SK-N-SH (cell line): ENCODE data around the gene SORCS3. TPM values are rescaled to one million over a fixed set of nuclear protein-coding genes. Genes with fewer than 3 reads are reported as not detected.

Experiments used
- CTCF ChIA-PET: fragments of 300-600, 350-600 bp; formaldehyde crosslinking; extraction: SDS; loops from one replicate; lab custom pipeline; 2021; lab: Yijun Ruan, JAX
- POLR2A ChIA-PET: fragments of 350-600 bp; sonication (Branson Sonifier 250); formaldehyde crosslinking; extraction: SDS; loops from one replicate; lab custom pipeline; 2020; ENCODE audit warnings: antibody characterized with exemption, inconsistent platforms; lab: Yijun Ruan, JAX
- DNase-seq: peaks from one replicate; pipeline ENCODE4 v3.0.0; 2012
- H2AFZ ChIP-seq: fragments of 200-600 bp; sonication (generic); 2 replicates; pipeline ENCODE4 v1.8.1; 2016; ENCODE audit warnings: antibody characterized with exemption, mild to moderate bottlenecking, low read depth
- H3F3A ChIP-seq: fragments of 200-600 bp; sonication (generic); replicated peaks from 2 replicates; pipeline ENCODE3; 2016; ENCODE audit warnings: antibody characterized with exemption, mild to moderate bottlenecking; ENCODE audit not compliant: insufficient read depth
- H3K27ac ChIP-seq, 2 experiments: fragments of 200-500 bp in 1 of 2; fragments of 200-600 bp in 1 of 2; sonication (Bioruptor generic) in 1 of 2; sonication (generic), shearing (Covaris generic) in 1 of 2; 2 replicates each; pipeline versions ENCODE4 v1.5.1 to v1.6.1; 2014 to 2016; ENCODE audit warnings: low read depth in 2 of 2, inconsistent platforms in 1 of 2, low read length in 1 of 2, mild to moderate bottlenecking in 1 of 2, mixed read lengths in 1 of 2
- H3K27me3 ChIP-seq: fragments of 200-600 bp; sonication (generic), shearing (Covaris generic); 2 replicates; pipeline ENCODE4 v1.6.1; 2016; ENCODE audit warnings: mixed run types; ENCODE audit not compliant: insufficient read depth
- H3K36me3 ChIP-seq, 2 experiments: fragments of 200-500 bp in 1 of 2; fragments of 200-600 bp in 1 of 2; sonication (Bioruptor generic) in 1 of 2; sonication (generic) in 1 of 2; replicated peaks in 1 of 2; 2 replicates each; pipeline versions ENCODE3 to v1.5.1; 2014 to 2016; ENCODE audit warnings: low read length in 1 of 2, mild to moderate bottlenecking in 1 of 2; ENCODE audit not compliant: insufficient read depth in 2 of 2, control insufficient read depth in 1 of 2
- H3K4me1 ChIP-seq, 2 experiments: fragments of 200-500 bp in 1 of 2; fragments of 200-600 bp in 1 of 2; sonication (Bioruptor generic) in 1 of 2; sonication (generic), shearing (Covaris generic) in 1 of 2; 2 replicates each; pipeline versions ENCODE4 v1.5.1 to v1.6.1; 2014 to 2016; ENCODE audit warnings: low read depth in 1 of 2, low read length in 1 of 2, mixed run types in 1 of 2; ENCODE audit not compliant: insufficient read depth in 2 of 2, control insufficient read depth in 1 of 2
- H3K4me2 ChIP-seq: fragments of 200-600 bp; sonication (generic), shearing (Covaris generic); 2 replicates; pipeline ENCODE4 v1.6.1; 2017; ENCODE audit warnings: mixed run types
- H3K4me3 ChIP-seq, 2 experiments: fragments of 200-500 bp in 1 of 2; fragments of 200-600 bp in 1 of 2; sonication (Bioruptor generic) in 1 of 2; sonication (generic), shearing (Covaris generic) in 1 of 2; 2 replicates each; pipeline versions ENCODE4 v1.5.1 to v1.8.1; 2014 to 2016; ENCODE audit warnings: low read depth in 2 of 2, inconsistent platforms in 1 of 2, low read length in 1 of 2, mild to moderate bottlenecking in 1 of 2, mixed read lengths in 1 of 2, moderate library complexity in 1 of 2
- H3K79me2 ChIP-seq: fragments of 200-600 bp; sonication (generic); 2 replicates; pipeline ENCODE4 v1.8.1; 2017; ENCODE audit warnings: mild to moderate bottlenecking; ENCODE audit not compliant: insufficient read depth
- H3K9ac ChIP-seq: fragments of 200-600 bp; sonication (generic); 2 replicates; pipeline ENCODE4 v1.6.1; 2017; ENCODE audit warnings: mixed run types
- H3K9me2 ChIP-seq: fragments of 200-600 bp; sonication (generic); 2 replicates; pipeline ENCODE4 v1.6.1; 2017; ENCODE audit warnings: mixed run types
- H3K9me3 ChIP-seq: fragments of 200-600 bp; sonication (generic); 2 replicates; pipeline ENCODE4 v1.6.1; 2017; ENCODE audit warnings: mixed run types, mild to moderate bottlenecking, moderate library complexity
- H4K20me1 ChIP-seq: fragments of 200-600 bp; sonication (generic); 2 replicates; pipeline ENCODE4 v1.6.1; 2017; ENCODE audit warnings: mild to moderate bottlenecking, mixed run types; ENCODE audit not compliant: insufficient read depth
- EP300 ChIP-seq, 2 experiments: IDR thresholded peaks; 2 replicates each; pipeline versions ENCODE4 v1.4.0 to v1.6.1; 2012; ENCODE audit warnings: borderline replicate concordance in 1 of 2, low read depth in 1 of 2, low read length in 1 of 2
- FOSL2 ChIP-seq: IDR thresholded peaks from 2 replicates; pipeline ENCODE4 v1.4.0; 2012; ENCODE audit warnings: low read depth, mild to moderate bottlenecking, moderate library complexity, borderline replicate concordance
- GABPA ChIP-seq: IDR thresholded peaks from 2 replicates; pipeline ENCODE4 v1.4.0; 2012; ENCODE audit warnings: low read depth, mild to moderate bottlenecking
- JUND ChIP-seq: IDR thresholded peaks from 2 replicates; pipeline ENCODE4 v1.4.0; 2012
- MXI1 ChIP-seq: IDR thresholded peaks from 2 replicates; pipeline ENCODE4 v1.6.1; 2012; ENCODE audit warnings: mild to moderate bottlenecking, low read depth, low read length, improper control_type of control experiment
- PBX3 ChIP-seq: IDR thresholded peaks from 2 replicates; pipeline ENCODE4; 2012
- POLR2AphosphoS5 ChIP-seq: IDR thresholded peaks from 2 replicates; pipeline ENCODE4 v1.6.1; 2012; ENCODE audit warnings: low read depth, low read length
- RAD21 ChIP-seq: IDR thresholded peaks from 2 replicates; pipeline ENCODE4 v1.6.1; 2012; ENCODE audit warnings: mild to moderate bottlenecking, low read length
- SMC3 ChIP-seq: IDR thresholded peaks from 2 replicates; pipeline ENCODE4 v1.6.1; 2012; ENCODE audit warnings: low read depth, low read length, improper control_type of control experiment
- TEAD4 ChIP-seq: IDR thresholded peaks from 2 replicates; pipeline ENCODE4 v1.4.0; 2012; ENCODE audit warnings: mild to moderate bottlenecking, borderline replicate concordance; ENCODE audit not compliant: insufficient read depth
- YY1 ChIP-seq: IDR thresholded peaks from 2 replicates; pipeline ENCODE4 v1.4.0; 2012; ENCODE audit warnings: low read depth, mild to moderate bottlenecking
- ZBTB33 ChIP-seq: IDR thresholded peaks from 2 replicates; pipeline ENCODE4 v1.4.0; 2012; ENCODE audit warnings: low read depth, borderline replicate concordance
- WGBS: methylation state at CpG from one replicate; pipeline ENCODE4 v1.1.6; 2017; ENCODE audit warnings: low lambda C conversion rate; 5-methylcytosine and 5-hydroxymethylcytosine counted together
- polyA plus RNA-seq, 3 experiments: library from polyadenylated mRNA; depleted of rRNA; stranded (reverse); fragments of >200 nt; gene quantifications; 2 replicates each; pipeline ENCODE4 v1.2.3, GENCODE V29; 2012

SORCS3 gene
- polyA plus RNA-seq, 1 of the 3 experiments (the other 2 are of a cell fraction), result not detected

GRCh38 chr10:104643303-104643663 lies 2.2 kb downstream of the SORCS3 start:
- TF ChIP-seq PBX3 (no peak), EP300 (IDR thresholded peaks at IDR 0.05; ENCODE audit: borderline replicate concordance in 1 of 2, low read depth in 1 of 2, low read length in 1 of 2) (no peak)
- H3K9me3 ChIP-seq, result no peaks in the 10 kb centered on the region
- no peaks in the 10 kb centered on the region for H3K36me3 ChIP-seq
- H2AFZ ChIP-seq, result no peak overlapping the region
- peaks cover 31% of the 10 kb centered on the region for H3K27me3 ChIP-seq
- H3K9me2 ChIP-seq, result no peaks in the 10 kb centered on the region
- 83% methylated on average over 11 of the region's 11 CpGs for WGBS
- no peaks in the 10 kb centered on the region for H3K79me2 ChIP-seq
- H3K4me3 ChIP-seq, result no peak overlapping the region
- no peaks in the 10 kb centered on the region for H3F3A ChIP-seq
- peaks cover 0 to 18% of the 10 kb centered on the region in 2 experiments; a peak in 1 of 4 replicates for H3K4me1 ChIP-seq
- H3K9ac ChIP-seq, result no peak overlapping the region
- no peak for DNase-seq
- H4K20me1 ChIP-seq, result no peaks in the 10 kb centered on the region
- no peak overlapping the region for H3K27ac ChIP-seq
- POLR2A ChIA-PET, result no interaction called here
- CTCF ChIA-PET, result interaction anchor here (0.6 to 1.7 kb wide), 23 partner anchors 8 to 1546 kb away, joined by 3 to 10 read pairs (median 4); no protein-coding TSS in a partner anchor
- H3K4me2 ChIP-seq, result no peak overlapping the region

GRCh38 chr10:104646146-104646545 lies 5.1 kb downstream of the SORCS3 start:
- no peaks in the 10 kb centered on the region for H3K9me2 ChIP-seq
- H3K27me3 ChIP-seq, result peaks cover 13% of the 10 kb centered on the region
- H4K20me1 ChIP-seq, result no peaks in the 10 kb centered on the region
- no peaks in the 10 kb centered on the region for H3F3A ChIP-seq
- H3K36me3 ChIP-seq, result no peaks in the 10 kb centered on the region
- no peak overlapping the region for H3K27ac ChIP-seq
- no peak for DNase-seq
- CTCF ChIA-PET, result interaction anchor here (0.8 to 1.2 kb wide), 6 partner anchors 24 to 1045 kb away, joined by 3 to 4 read pairs (median 4); no protein-coding TSS in a partner anchor
- H3K4me3 ChIP-seq, result no peak overlapping the region
- TF ChIP-seq MXI1, result no peak
- no peak for TF ChIP-seq TEAD4
- no peak for TF ChIP-seq ZBTB33
- TF ChIP-seq YY1, result no peak
- no peak for TF ChIP-seq GABPA
- no peak for TF ChIP-seq POLR2AphosphoS5
- TF ChIP-seq JUND, result no peak
- TF ChIP-seq RAD21, result no peak
- no peak for TF ChIP-seq SMC3
- TF ChIP-seq FOSL2, result no peak
- peaks cover 0 to 6% of the 10 kb centered on the region in 2 experiments; a peak in 1 of 4 replicates for H3K4me1 ChIP-seq
- no peaks in the 10 kb centered on the region for H3K79me2 ChIP-seq
- H3K9me3 ChIP-seq, result no peaks in the 10 kb centered on the region
- no peak overlapping the region for H3K4me2 ChIP-seq
- 33% methylated on average over 1 of the region's 1 CpG for WGBS
- H3K9ac ChIP-seq, result no peak overlapping the region
- POLR2A ChIA-PET, result no interaction called here
- H2AFZ ChIP-seq, result no peak overlapping the region
